EL (cell line): ENCODE measurements around the gene PTCH2.

ENCODE experiments used
- DNase-seq: peaks from one replicate; pipeline ENCODE4 v3.0.0-alpha.2; 2016

The PTCH2 gene

DNA sequence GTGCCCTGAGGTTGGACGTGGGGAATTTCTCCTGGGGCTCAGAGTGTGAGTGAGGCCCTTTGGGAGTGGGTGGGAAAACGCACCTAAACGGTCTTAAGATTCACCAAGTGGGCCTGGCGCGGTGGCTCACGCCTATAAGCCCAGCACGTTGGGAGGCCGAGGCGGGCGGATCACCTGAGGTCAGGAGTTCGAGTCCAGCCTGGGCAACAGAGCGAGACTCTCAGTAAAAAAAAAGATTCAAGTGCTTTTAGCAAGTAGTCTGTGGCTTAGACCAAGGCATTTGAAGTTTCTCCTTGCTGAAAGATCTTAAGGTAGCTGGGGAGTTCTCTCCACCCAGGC lies 66.4 kb downstream of the PTCH2 start:
- no peak for DNase-seq

DNA sequence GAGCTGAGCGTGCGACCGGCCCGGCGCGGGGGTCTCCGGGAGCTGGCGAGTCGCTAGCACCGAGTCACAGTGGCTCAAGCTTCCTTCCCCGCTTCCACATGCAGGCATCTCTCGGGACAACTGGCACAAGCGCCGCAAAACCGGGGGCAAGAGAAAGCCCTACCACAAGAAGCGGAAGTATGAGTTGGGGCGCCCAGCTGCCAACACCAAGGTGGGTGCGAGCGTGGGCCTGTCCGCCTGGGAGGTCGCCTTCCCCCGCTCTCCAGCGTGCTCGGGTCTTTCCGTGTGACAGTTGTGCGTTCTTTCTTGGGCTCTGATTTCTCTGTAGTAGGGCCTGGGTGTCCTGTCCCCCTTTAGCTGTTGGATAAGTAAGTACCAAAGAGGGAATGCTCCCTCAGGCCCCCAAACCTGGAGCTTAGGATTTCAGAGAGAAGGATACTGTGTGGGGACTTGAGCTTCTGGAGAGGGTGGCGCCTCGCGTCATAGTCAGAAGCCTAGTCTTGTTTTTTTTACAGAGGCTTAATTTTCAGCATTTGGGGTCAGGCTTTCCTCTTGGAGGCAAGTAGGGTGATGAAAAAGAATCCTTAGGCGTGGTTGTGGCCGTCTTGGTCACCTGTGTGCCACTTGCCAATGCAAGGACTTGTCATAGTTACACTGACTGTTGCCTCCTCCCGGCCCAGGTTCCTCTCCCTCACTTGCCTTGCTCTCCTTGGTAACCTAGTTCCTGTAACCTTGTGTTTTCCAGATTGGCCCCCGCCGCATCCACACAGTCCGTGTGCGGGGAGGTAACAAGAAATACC lies 66.9 kb downstream of the PTCH2 start:
- DNase-seq, result no peak

DNA sequence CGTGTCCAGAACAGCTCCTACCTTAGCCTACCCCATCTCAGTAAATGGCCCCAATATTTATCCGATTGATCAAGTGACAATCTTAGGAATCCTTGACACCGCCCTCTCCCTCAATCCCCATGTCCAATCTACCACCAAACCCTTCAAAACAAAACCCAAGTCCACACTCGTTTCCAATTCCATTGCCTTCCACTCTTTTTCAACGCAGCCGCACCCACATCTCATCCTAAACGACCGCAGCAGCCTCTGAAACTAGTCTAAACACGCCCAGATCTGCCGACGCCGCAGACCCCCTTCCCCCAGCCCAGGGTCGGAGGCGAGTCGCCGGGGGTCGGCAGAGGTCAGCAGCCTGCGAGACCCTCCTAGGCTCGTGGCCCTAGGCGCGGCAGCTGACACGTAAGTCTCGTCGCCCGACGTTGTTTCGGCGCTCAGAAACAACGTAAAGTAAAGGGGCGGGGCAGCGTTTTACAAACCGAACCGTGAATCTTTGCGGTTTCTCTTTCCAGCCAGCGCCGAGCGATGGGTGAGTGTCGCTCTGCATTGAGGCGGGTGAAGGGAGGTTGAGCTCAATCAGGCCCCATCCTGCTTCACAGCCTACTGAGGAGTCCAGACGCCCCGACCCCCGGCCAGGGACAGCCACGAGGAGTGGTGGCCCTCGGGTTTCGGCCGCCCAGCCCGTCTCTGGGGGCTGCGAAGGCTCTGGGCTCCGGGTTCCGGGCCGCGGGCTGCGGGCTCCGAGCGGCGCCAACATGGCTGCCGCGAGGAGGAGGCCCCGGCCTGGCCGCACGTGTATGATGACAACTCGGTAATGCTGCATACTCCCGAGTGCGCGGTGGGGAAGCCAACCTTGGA lies 67.7 kb downstream of the PTCH2 start, which contains the start of gene RPS8:
Gene RPS8, plus strand, starts transcription at position 463 of the 852 bp plus-strand sequence. Its CDS starts 57 bp downstream, at position 520.
- peak; percentile 94 for DNase-seq
